SK-N-MC (cell line): Measurements from ENCODE around the gene CCDC92B.

ENCODE experiments used
- DNase-seq: peaks from one replicate; pipeline ENCODE4 v3.0.0-alpha.2; 2011; ENCODE audit warnings: low read depth, low spot score
- H3K27ac ChIP-seq: fragments of 200-600 bp; sonication (generic); 2 replicates; pipeline ENCODE4 v1.5.1; 2016; ENCODE audit warnings: mixed run types
- H3K36me3 ChIP-seq: fragments of 200-600 bp; sonication (generic); 2 replicates; pipeline ENCODE4 v1.6.1; 2017; ENCODE audit warnings: antibody characterized with exemption, low read length, mixed read lengths; ENCODE audit not compliant: insufficient read depth
- H3K4me3 ChIP-seq: fragments of 200-600 bp; sonication (generic); 2 replicates; pipeline ENCODE4 v1.5.1; 2016
- H3K9ac ChIP-seq: fragments of 200-600 bp; sonication (generic); 2 replicates; pipeline ENCODE4 v1.8.0; 2017; ENCODE audit warnings: mixed run types, mixed read lengths; ENCODE audit not compliant: insufficient read length
- H3K9me3 ChIP-seq: fragments of 200-600 bp; sonication (generic); 2 replicates; pipeline ENCODE4 v1.6.1; 2017; ENCODE audit warnings: low read depth, mild to moderate bottlenecking, antibody characterized with exemption, low read length, moderate library complexity, mixed read lengths
- EZH2 ChIP-seq: fragments of 200-600 bp; sonication (generic); IDR thresholded peaks from one replicate; pipeline ENCODE4 v1.6.1; 2017; ENCODE audit warnings: antibody characterized with exemption
- FOXP2 ChIP-seq: optimal IDR thresholded peaks from 2 replicates; pipeline ENCODE3; 2011; ENCODE audit warnings: mild to moderate bottlenecking, moderate library complexity; ENCODE audit not compliant: insufficient read depth; ENCODE audit errors: extremely low read length, control extremely low read depth
- POLR2AphosphoS5 ChIP-seq: IDR thresholded peaks from 2 replicates; pipeline ENCODE4 v1.6.1; 2012; ENCODE audit warnings: mild to moderate bottlenecking, low read depth, low read length, borderline replicate concordance

Gene CCDC92B

GRCh38 chr17:2749058-2749783 lies at the start of gene CCDC92B:
Gene CCDC92B (minus strand): TSS chr17:2749652. CDS start chr17:2735145, 14,507 bp downstream.
- no peaks in the 10 kb centered on the region for H3K9me3 ChIP-seq
- H3K27ac ChIP-seq, result no peak within 1 kb of the TSS
- TF ChIP-seq EZH2, result no peak
- TF ChIP-seq POLR2AphosphoS5, result no peak
- no peak for TF ChIP-seq FOXP2
- H3K36me3 ChIP-seq, result no peaks in the 10 kb centered on the region
- no peak for DNase-seq
- H3K4me3 ChIP-seq, result no peak within 1 kb of the TSS
- H3K9ac ChIP-seq, result no peak within 1 kb of the TSS

- TF ChIP-seq POLR2AphosphoS5 (no peak), FOXP2 (no peak), EZH2 (no peak)
- no peaks in the 10 kb centered on the region for H3K36me3 ChIP-seq
- H3K27ac ChIP-seq, result no peak overlapping the region
- no peak for DNase-seq
- H3K4me3 ChIP-seq, result no peak overlapping the region
- no peak overlapping the region for H3K9ac ChIP-seq
- no peaks in the 10 kb centered on the region for H3K9me3 ChIP-seq
Observed at GRCh38 chr17:2798678-2799077, 49.2 kb upstream of the CCDC92B start.

GRCh38 chr17:2798188-2798587 lies 48.7 kb upstream of the CCDC92B start:
- no peak overlapping the region for H3K9ac ChIP-seq
- H3K27ac ChIP-seq, result no peak overlapping the region
- TF ChIP-seq FOXP2 (no peak), EZH2 (no peak), POLR2AphosphoS5 (no peak)
- no peak overlapping the region for H3K4me3 ChIP-seq
- DNase-seq, result no peak
- no peaks in the 10 kb centered on the region for H3K9me3 ChIP-seq
- H3K36me3 ChIP-seq, result no peaks in the 10 kb centered on the region

- Histone ChIP-seq H3K4me3 (no peak overlapping the region), H3K9ac (no peak overlapping the region), H3K9me3 (no peaks in the 10 kb centered on the region), H3K36me3 (no peaks in the 10 kb centered on the region), H3K27ac (no peak overlapping the region)
- TF ChIP-seq EZH2 (no peak), POLR2AphosphoS5 (no peak), FOXP2 (no peak)
- DNase-seq, result no peak
Observed at GRCh38 chr17:2797637-2798036, 48.2 kb upstream of the CCDC92B start.

DNA sequence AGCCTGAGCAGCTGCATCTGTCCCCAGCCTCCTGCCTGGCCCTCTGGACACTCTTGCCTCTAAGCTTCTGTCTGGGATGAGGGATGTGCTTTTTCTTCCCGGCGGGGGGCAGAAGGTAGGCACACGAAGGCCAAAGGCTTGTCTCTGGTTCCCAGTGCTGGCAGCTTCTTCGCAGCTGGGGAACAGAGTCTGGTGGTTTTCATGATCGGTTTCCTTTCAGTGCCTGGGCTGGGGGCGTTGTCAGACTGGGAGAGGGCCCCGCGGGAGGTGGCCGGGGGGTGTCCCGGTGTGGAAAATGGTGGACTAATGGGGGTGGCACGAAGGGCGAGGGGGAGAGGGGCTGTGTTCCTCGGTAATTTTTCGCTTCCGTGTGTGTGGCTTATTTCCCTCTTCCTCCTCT lies 47.8 kb upstream of the CCDC92B start:
- Histone ChIP-seq H3K9me3 (no peaks in the 10 kb centered on the region), H3K9ac (no peak overlapping the region), H3K27ac (no peak overlapping the region), H3K4me3 (no peak overlapping the region), H3K36me3 (no peaks in the 10 kb centered on the region)
- TF ChIP-seq EZH2 (no peak), POLR2AphosphoS5 (no peak), FOXP2 (no peak)
- no peak for DNase-seq

DNA sequence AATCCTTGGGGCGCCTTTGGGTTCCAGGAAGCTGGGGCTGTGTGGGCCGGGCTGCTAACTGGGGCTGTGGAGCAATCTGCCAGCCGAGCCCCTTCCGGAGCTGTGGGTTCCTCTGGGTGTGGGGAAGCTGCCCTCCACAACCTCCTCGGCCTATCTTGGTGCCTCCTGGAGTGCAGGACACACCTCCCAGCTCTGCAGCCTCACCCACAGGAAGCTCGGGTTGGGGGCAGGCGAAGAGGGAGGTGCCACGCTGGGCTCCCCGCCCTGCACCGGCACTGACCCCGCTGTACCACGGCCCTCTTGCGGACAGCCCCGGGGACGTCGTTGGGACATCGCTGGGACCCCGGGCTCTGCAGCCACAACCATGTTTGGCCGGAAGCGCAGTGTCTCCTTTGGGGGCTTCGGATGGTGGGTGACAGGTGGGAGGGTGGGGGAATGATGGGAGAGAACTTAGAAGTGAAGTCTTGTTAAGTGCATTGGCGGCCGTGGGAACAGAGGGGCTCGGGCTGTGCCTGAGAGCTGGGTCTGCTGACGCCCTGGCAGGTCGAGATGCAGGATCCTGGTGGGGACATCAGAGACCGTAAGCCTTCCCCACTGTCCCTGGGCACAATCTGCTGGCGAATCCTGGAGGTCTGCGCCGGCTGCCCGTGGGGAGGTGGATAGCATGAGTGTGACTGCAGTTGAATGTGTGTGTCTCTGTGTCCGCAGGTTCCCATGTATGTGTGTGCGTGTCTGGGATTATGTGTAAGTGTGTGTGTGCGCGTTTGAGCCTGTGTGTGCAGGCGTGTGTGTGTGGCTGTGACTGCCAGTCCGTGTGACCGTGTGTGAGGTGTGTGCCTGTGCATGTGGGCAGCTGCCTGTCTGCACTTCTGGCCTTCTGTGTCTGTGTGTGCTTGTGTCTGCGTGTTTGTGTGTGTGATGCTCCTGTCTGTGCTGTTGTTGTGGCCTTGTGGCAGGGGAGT lies 47.0 kb upstream of the CCDC92B start, which contains the start of gene RAP1GAP2:
Gene RAP1GAP2 (plus strand): TSS at position 275 of the 962 bp plus-strand sequence. CDS start 90 bp downstream, at position 365.
- no peak within 1 kb of the TSS for H3K9ac ChIP-seq
- no peaks in the 10 kb centered on the region for H3K9me3 ChIP-seq
- no peak within 1 kb of the TSS for H3K4me3 ChIP-seq
- no peak for DNase-seq
- TF ChIP-seq FOXP2 (no peak), EZH2 (no peak), POLR2AphosphoS5 (no peak)
- no peaks in the 10 kb centered on the region for H3K36me3 ChIP-seq
- no peak within 1 kb of the TSS for H3K27ac ChIP-seq

- no peaks in the 10 kb centered on the region for H3K36me3 ChIP-seq
- H3K4me3 ChIP-seq, result no peak overlapping the region
- DNase-seq, result no peak
- H3K9ac ChIP-seq, result no peak overlapping the region
- no peak overlapping the region for H3K27ac ChIP-seq
- no peaks in the 10 kb centered on the region for H3K9me3 ChIP-seq
- TF ChIP-seq POLR2AphosphoS5 (no peak), EZH2 (no peak), FOXP2 (no peak)
Observed at GRCh38 chr17:2795441-2796163, 46.1 kb upstream of the CCDC92B start.

- H3K36me3 ChIP-seq, result no peaks in the 10 kb centered on the region
- TF ChIP-seq EZH2 (no peak), POLR2AphosphoS5 (no peak), FOXP2 (no peak)
- DNase-seq, result no peak
- no peak overlapping the region for H3K9ac ChIP-seq
- H3K4me3 ChIP-seq, result no peak overlapping the region
- H3K9me3 ChIP-seq, result no peaks in the 10 kb centered on the region
- H3K27ac ChIP-seq, result no peak overlapping the region
Observed at GRCh38 chr17:2794111-2794803, 44.8 kb upstream of the CCDC92B start.
